Neuronal stem cell (in vitro differentiated cells): ENCODE measurements around the gene PHKB.

ENCODE experiments used
- DNase-seq: peaks from one replicate; pipeline ENCODE4 v3.0.0-alpha.2; 2013; ENCODE audit warnings: low spot score
- H2AFZ ChIP-seq: one replicate; pipeline ENCODE4 v1.6.1; 2013; ENCODE audit warnings: mild to moderate bottlenecking, low read length, inconsistent platforms
- H2AK5ac ChIP-seq: 2 replicates; pipeline ENCODE4 v1.6.1; 2013; ENCODE audit warnings: low read depth, mild to moderate bottlenecking, inconsistent platforms, low read length, moderate library complexity, mixed read lengths
- H2BK120ac ChIP-seq: 2 replicates; pipeline ENCODE4 v1.6.1; 2013; ENCODE audit warnings: low read depth, mild to moderate bottlenecking, inconsistent platforms, low read length, moderate library complexity, mixed read lengths
- H2BK12ac ChIP-seq: one replicate; pipeline ENCODE4 v1.6.1; 2013; ENCODE audit warnings: low read length, inconsistent platforms
- H2BK15ac ChIP-seq: 2 replicates; pipeline ENCODE4 v1.6.1; 2013; ENCODE audit warnings: mild to moderate bottlenecking, low read length, inconsistent platforms, mixed read lengths
- H2BK5ac ChIP-seq: one replicate; pipeline ENCODE4 v1.6.1; 2013; ENCODE audit warnings: inconsistent platforms, mild to moderate bottlenecking, low read length, moderate library complexity
- H3K14ac ChIP-seq: one replicate; pipeline ENCODE4 v1.6.1; 2013; ENCODE audit warnings: low read length, inconsistent platforms
- H3K18ac ChIP-seq: 2 replicates; pipeline ENCODE4 v1.6.1; 2013; ENCODE audit warnings: low read length, inconsistent platforms
- H3K23ac ChIP-seq: 2 replicates; pipeline ENCODE4 v1.6.1; 2013; ENCODE audit warnings: low read depth, mild to moderate bottlenecking, mixed read lengths, low read length, inconsistent platforms; ENCODE audit not compliant: poor library complexity
- H3K27ac ChIP-seq: replicated peaks from 3 replicates; pipeline ENCODE4 v1.5.1; 2013; ENCODE audit warnings: low read length, inconsistent platforms
- H3K27me3 ChIP-seq, 3 experiments: 2 replicates each; pipeline ENCODE4 v1.6.1; 2013; ENCODE audit warnings: low read length in 3 of 3, mild to moderate bottlenecking in 2 of 3, inconsistent platforms in 1 of 3, low read depth in 1 of 3, mixed read lengths in 1 of 3, moderate library complexity in 1 of 3; ENCODE audit not compliant: control insufficient read depth in 3 of 3, insufficient read depth in 3 of 3
- H3K36me3 ChIP-seq, 2 donors: replicated peaks in 1 of 2; 2 replicates each; pipeline ENCODE4 v1.6.1; 2013; ENCODE audit warnings: low read length in 2 of 2; ENCODE audit not compliant: control insufficient read depth in 2 of 2, insufficient read depth in 2 of 2
- H3K4ac ChIP-seq: 2 replicates; pipeline ENCODE4 v1.6.1; 2013; ENCODE audit warnings: inconsistent platforms, mild to moderate bottlenecking, low read length, moderate library complexity
- H3K4me1 ChIP-seq, 2 donors: 1 replicate in 1 of 2; 2 replicates in 1 of 2; pipeline ENCODE4 v1.6.1; 2013; ENCODE audit warnings: low read length in 2 of 2, low read depth in 1 of 2; ENCODE audit not compliant: control insufficient read depth in 2 of 2, insufficient read depth in 1 of 2
- H3K4me2 ChIP-seq: one replicate; pipeline ENCODE4 v1.6.1; 2013; ENCODE audit warnings: mild to moderate bottlenecking, low read length, inconsistent platforms; ENCODE audit not compliant: insufficient read depth, poor library complexity, severe bottlenecking
- H3K4me3 ChIP-seq, 2 donors: 2 replicates each; pipeline ENCODE4 v1.5.1; 2013; ENCODE audit warnings: low read length in 2 of 2, mild to moderate bottlenecking in 2 of 2, inconsistent platforms in 1 of 2, moderate library complexity in 1 of 2
- H3K79me1 ChIP-seq: one replicate; pipeline ENCODE4 v1.6.1; 2013; ENCODE audit warnings: low read depth, mild to moderate bottlenecking, inconsistent platforms, low read length, moderate library complexity
- H3K9ac ChIP-seq: one replicate; pipeline ENCODE4 v1.6.1; 2013; ENCODE audit warnings: mild to moderate bottlenecking, low read depth, low read length, inconsistent platforms; ENCODE audit not compliant: poor library complexity
- H3K9me3 ChIP-seq, 2 donors: replicated peaks in 1 of 2; 2 replicates each; pipeline versions ENCODE3 to v1.6.1; 2013; ENCODE audit warnings: low read length in 2 of 2, mild to moderate bottlenecking in 2 of 2, inconsistent platforms in 1 of 2, low read depth in 1 of 2, mixed read lengths in 1 of 2, moderate library complexity in 1 of 2; ENCODE audit not compliant: control insufficient read depth in 2 of 2, insufficient read depth in 1 of 2
- H4K8ac ChIP-seq: one replicate; pipeline ENCODE4 v1.6.1; 2013; ENCODE audit warnings: low read depth, mild to moderate bottlenecking, inconsistent platforms, low read length, moderate library complexity
- H4K91ac ChIP-seq: one replicate; pipeline ENCODE4 v1.6.1; 2013; ENCODE audit warnings: low read length, low read depth, mild to moderate bottlenecking, inconsistent platforms; ENCODE audit not compliant: poor library complexity
- WGBS, 2 donors: extraction: QIAGEN DNeasy Blood & Tissue Kit; methylation state at CpG; one replicate each; pipeline ENCODE4 v1.1.7; 2013; ENCODE audit warnings: missing lambda C conversion rate in 2 of 2, mixed read lengths in 1 of 2; ENCODE audit not compliant: insufficient read length in 2 of 2, insufficient replicate concordance in 1 of 2; ENCODE audit errors: extremely low coverage in 2 of 2; 5-methylcytosine and 5-hydroxymethylcytosine counted together

Gene PHKB

GRCh38 chr16:47636501-47637099, 175.5 kb downstream of the PHKB start:
- H3K4me2 ChIP-seq, result no peak overlapping the region
- H3K9ac ChIP-seq, result peak overlapping the region; percentile 50
- no peak overlapping the region for H2AK5ac ChIP-seq

DNA sequence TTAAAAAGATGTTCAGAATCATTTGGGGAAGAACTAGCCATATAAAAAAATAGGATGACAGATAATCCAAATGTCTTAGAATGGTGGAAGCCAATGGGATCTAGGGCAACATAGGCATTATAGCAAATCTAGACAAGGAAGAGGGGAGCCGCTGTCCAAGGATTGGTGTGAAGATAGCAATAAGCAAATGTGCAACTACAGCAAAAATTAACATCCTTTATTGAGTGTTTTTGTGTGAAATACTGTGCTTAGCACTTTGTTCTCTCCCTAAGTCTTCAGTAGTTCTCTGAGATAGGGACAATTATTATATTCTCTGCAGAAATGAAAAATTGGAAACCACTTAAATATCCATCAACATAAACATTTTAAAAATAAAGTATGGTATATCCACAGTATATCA, 177.0 kb downstream of the PHKB start:
- Histone ChIP-seq H3K36me3 (peaks cover 0 to 4% of the 10 kb centered on the region in 2 donors), H3K18ac (no peak overlapping the region), H3K4me2 (no peak overlapping the region), H3K79me1 (peaks cover 2% of the 10 kb centered on the region), H3K9ac (no peak overlapping the region), H4K91ac (no peak overlapping the region), H2BK120ac (no peak overlapping the region), H2AFZ (no peak overlapping the region), H3K4ac (no peak overlapping the region), H3K9me3 (no peaks in the 10 kb centered on the region), H2BK5ac (no peak overlapping the region), H2BK15ac (no peak overlapping the region), H2AK5ac (no peak overlapping the region), H3K4me3 (no peak overlapping the region), H4K8ac (no peak overlapping the region), H2BK12ac (no peak overlapping the region), H3K4me1 (no peaks in the 10 kb centered on the region), H3K23ac (no peak overlapping the region), H3K27me3 (no peaks in the 10 kb centered on the region), H3K27ac (no peak overlapping the region), H3K14ac (no peak overlapping the region)
- no peak for DNase-seq
- WGBS, 2 donors, result no CpG with 5 or more reads among the region's 1 CpG

More at GRCh38 chr16:47636501-47637099, 175.5 kb downstream of the PHKB start:
- H2BK12ac ChIP-seq, result no peak overlapping the region
- H3K14ac ChIP-seq, result peak overlapping the region; percentile 90
- no peak for DNase-seq
- H2BK120ac ChIP-seq, result no peak overlapping the region
- H3K9me3 ChIP-seq, result no peaks in the 10 kb centered on the region
- peak overlapping the region in 1 of 2 donors; percentile 53 for H3K4me3 ChIP-seq
- H3K36me3 ChIP-seq, result peaks cover 0 to 4% of the 10 kb centered on the region in 2 donors
- peak overlapping the region; percentile 44 for H3K23ac ChIP-seq
- peaks cover 2% of the 10 kb centered on the region for H3K79me1 ChIP-seq
- H4K8ac ChIP-seq, result no peak overlapping the region
- H2BK5ac ChIP-seq, result no peak overlapping the region
- WGBS, 2 donors, result no CpG with 5 or more reads among the region's 13 CpGs
- H2AFZ ChIP-seq, result no peak overlapping the region
- H3K4ac ChIP-seq, result no peak overlapping the region
- H3K27me3 ChIP-seq, result no peaks in the 10 kb centered on the region
- H2BK15ac ChIP-seq, result no peak overlapping the region
- no peak overlapping the region for H3K27ac ChIP-seq
- peak overlapping the region; percentile 13 for H3K18ac ChIP-seq
- no peaks in the 10 kb centered on the region for H3K4me1 ChIP-seq
- no peak overlapping the region for H4K91ac ChIP-seq

GRCh38 chr16:47640661-47641060, 179.5 kb downstream of the PHKB start:
- H3K27ac ChIP-seq, result no peak overlapping the region
- H3K4ac ChIP-seq, result no peak overlapping the region
- no peak overlapping the region for H2BK5ac ChIP-seq
- H2AK5ac ChIP-seq, result no peak overlapping the region
- no peak overlapping the region for H2AFZ ChIP-seq
- no peak overlapping the region for H3K23ac ChIP-seq
- H3K9ac ChIP-seq, result no peak overlapping the region
- H3K14ac ChIP-seq, result no peak overlapping the region
- no peak for DNase-seq
- H3K4me2 ChIP-seq, result no peak overlapping the region
- no peaks in the 10 kb centered on the region for H3K27me3 ChIP-seq
- no peak overlapping the region for H2BK15ac ChIP-seq
- WGBS, 2 donors, result no CpG with 5 or more reads among the region's 3 CpGs
- H3K4me3 ChIP-seq, result no peak overlapping the region
- no peaks in the 10 kb centered on the region for H3K36me3 ChIP-seq
- H3K9me3 ChIP-seq, result no peaks in the 10 kb centered on the region
- no peak overlapping the region for H4K91ac ChIP-seq
- no peak overlapping the region for H3K18ac ChIP-seq
- no peak overlapping the region for H4K8ac ChIP-seq
- no peak overlapping the region for H2BK12ac ChIP-seq
- peaks cover 2% of the 10 kb centered on the region for H3K79me1 ChIP-seq
- no peaks in the 10 kb centered on the region for H3K4me1 ChIP-seq
- no peak overlapping the region for H2BK120ac ChIP-seq

GRCh38 chr16:47643323-47644000, 182.3 kb downstream of the PHKB start:
- no peak overlapping the region for H4K8ac ChIP-seq
- H3K4me1 ChIP-seq, result no peaks in the 10 kb centered on the region
- no peak overlapping the region for H3K4ac ChIP-seq
- H3K27ac ChIP-seq, result no peak overlapping the region
- H2BK5ac ChIP-seq, result no peak overlapping the region
- H4K91ac ChIP-seq, result no peak overlapping the region
- H3K23ac ChIP-seq, result no peak overlapping the region
- H3K14ac ChIP-seq, result no peak overlapping the region
- no peak overlapping the region for H3K18ac ChIP-seq
- H3K4me3 ChIP-seq, result no peak overlapping the region
- no peak overlapping the region for H2BK120ac ChIP-seq
- WGBS, 2 donors, result no CpG with 5 or more reads among the region's 4 CpGs
- H3K27me3 ChIP-seq, result no peaks in the 10 kb centered on the region
- H3K9ac ChIP-seq, result no peak overlapping the region
- H3K4me2 ChIP-seq, result no peak overlapping the region
- no peak overlapping the region for H2BK12ac ChIP-seq
- H3K9me3 ChIP-seq, result no peaks in the 10 kb centered on the region
- no peak overlapping the region for H2BK15ac ChIP-seq
- no peaks in the 10 kb centered on the region for H3K79me1 ChIP-seq
- no peak overlapping the region for H2AFZ ChIP-seq
- DNase-seq, result no peak
- no peak overlapping the region for H2AK5ac ChIP-seq
- peaks cover 0 to 2% of the 10 kb centered on the region in 2 donors for H3K36me3 ChIP-seq
